Fibroblast of lung (primary cell): ENCODE results near the gene MYO1D. TPM values are rescaled to one million over a fixed set of nuclear protein-coding genes. Genes with fewer than 3 reads are reported as not detected.

Experiments
- DNase-seq, 2 donors: peaks; one replicate each; pipeline versions ENCODE4 v3.0.0 to v3.0.0-alpha.2; 2010; ENCODE audit warnings: low read depth in 2 of 2
- H2AFZ ChIP-seq: 2 replicates; pipeline ENCODE4 v1.5.1; 2012; ENCODE audit warnings: low read length, control low read depth, inconsistent platforms
- H3K27ac ChIP-seq: 2 replicates; pipeline ENCODE4 v1.5.1; 2011; ENCODE audit warnings: low read length, control low read depth; ENCODE audit not compliant: insufficient read depth
- H3K27me3 ChIP-seq: 2 replicates; pipeline ENCODE4 v1.5.1; 2011; ENCODE audit warnings: mild to moderate bottlenecking, low read length; ENCODE audit not compliant: control insufficient read depth, insufficient read depth
- H3K36me3 ChIP-seq: 2 replicates; pipeline ENCODE4 v1.5.1; 2011; ENCODE audit warnings: low read length; ENCODE audit not compliant: control insufficient read depth, insufficient read depth
- H3K4me1 ChIP-seq: 2 replicates; pipeline ENCODE4 v1.5.1; 2011; ENCODE audit warnings: low read length; ENCODE audit not compliant: control insufficient read depth, insufficient read depth; ENCODE audit errors: extremely low read depth
- H3K4me2 ChIP-seq: 2 replicates; pipeline ENCODE4 v1.5.1; 2011; ENCODE audit warnings: low read length, control low read depth; ENCODE audit not compliant: insufficient read depth; ENCODE audit errors: extremely low read depth
- H3K4me3 ChIP-seq, 4 experiments: fragments of 200-600 bp in 1 of 4; sonication (generic) in 1 of 4; replicated peaks in 1 of 4; 2 replicates each; pipeline ENCODE4 v1.5.1; 2011 to 2016; ENCODE audit warnings: low read length in 4 of 4, low read depth in 3 of 4, mild to moderate bottlenecking in 3 of 4, control low read depth in 2 of 4, inconsistent platforms in 1 of 4, mixed read lengths in 1 of 4; ENCODE audit not compliant: insufficient read depth in 1 of 4; ENCODE audit errors: control extremely low read depth in 1 of 4
- H3K79me2 ChIP-seq: 2 replicates; pipeline ENCODE4 v1.5.1; 2012; ENCODE audit warnings: mild to moderate bottlenecking, low read length, inconsistent platforms; ENCODE audit not compliant: control insufficient read depth, insufficient read depth
- H3K9ac ChIP-seq: 2 replicates; pipeline ENCODE4 v1.5.1; 2011; ENCODE audit warnings: mild to moderate bottlenecking, low read length, control low read depth; ENCODE audit not compliant: insufficient read depth
- H3K9me3 ChIP-seq: 2 replicates; pipeline ENCODE4 v1.5.1; 2012; ENCODE audit warnings: low read depth, low read length; ENCODE audit not compliant: control insufficient read depth, insufficient read depth
- H4K20me1 ChIP-seq: 2 replicates; pipeline ENCODE4 v1.5.1; 2011; ENCODE audit warnings: low read length; ENCODE audit not compliant: control insufficient read depth, insufficient read depth; ENCODE audit errors: extremely low read depth
- CTCF ChIP-seq, 2 donors: IDR thresholded peaks in 1 of 2; conservative IDR thresholded peaks in 1 of 2; 1 replicate in 1 of 2; 2 replicates in 1 of 2; pipeline ENCODE4 v1.5.1; 2011 to 2012; ENCODE audit warnings: low read length in 2 of 2, control low read depth in 1 of 2, inconsistent platforms in 1 of 2, low read depth in 1 of 2, mild to moderate bottlenecking in 1 of 2
- EZH2 ChIP-seq: IDR thresholded peaks from 2 replicates; pipeline ENCODE4 v1.5.1; 2012; ENCODE audit warnings: low read length, control low read depth, mild to moderate bottlenecking; ENCODE audit errors: missing control alignments
- polyA plus RNA-seq, 2 donors: library from polyadenylated mRNA; depleted of rRNA in 1 of 2; stranded (reverse) in 1 of 2; unstranded in 1 of 2; fragments of >200 nt; gene quantifications; 2 replicates each; pipeline ENCODE4 v1.2.1, GENCODE V29; 2011 to 2012; ENCODE audit warnings: missing spikeins in 1 of 2
- total RNA-seq: library from RNA; depleted of rRNA; stranded (reverse); fragments of >200 nt; gene quantifications from 2 replicates; pipeline ENCODE4 v1.2.1, GENCODE V29; 2014

MYO1D gene
- total and polyA plus RNA-seq, 2 donors (not counting 1 experiment from before 2014, with no cell fraction given): 35.0 to 46.6 TPM

- Histone ChIP-seq H3K4me1 (peaks cover 2% of the 10 kb centered on the region), H3K9me3 (no peaks in the 10 kb centered on the region), H3K9ac (no peak overlapping the region), H3K79me2 (no peaks in the 10 kb centered on the region), H3K4me3 (no peak overlapping the region), H3K27ac (no peak overlapping the region), H2AFZ (no peak overlapping the region), H3K4me2 (no peak overlapping the region), H3K36me3 (no peaks in the 10 kb centered on the region), H3K27me3 (no peaks in the 10 kb centered on the region), H4K20me1 (no peaks in the 10 kb centered on the region)
- no peak for DNase-seq
- TF ChIP-seq CTCF (conservative IDR thresholded peaks at IDR 0.05 in 1 of 2, IDR thresholded peaks at IDR 0.05 in 1 of 2; ENCODE audit: low read depth in 1 of 2, low read length in 2 of 2): no peak
- no peak for TF ChIP-seq EZH2
Measured at GRCh38 chr17:32570081-32570396, 306.9 kb downstream of the MYO1D start.

DNA sequence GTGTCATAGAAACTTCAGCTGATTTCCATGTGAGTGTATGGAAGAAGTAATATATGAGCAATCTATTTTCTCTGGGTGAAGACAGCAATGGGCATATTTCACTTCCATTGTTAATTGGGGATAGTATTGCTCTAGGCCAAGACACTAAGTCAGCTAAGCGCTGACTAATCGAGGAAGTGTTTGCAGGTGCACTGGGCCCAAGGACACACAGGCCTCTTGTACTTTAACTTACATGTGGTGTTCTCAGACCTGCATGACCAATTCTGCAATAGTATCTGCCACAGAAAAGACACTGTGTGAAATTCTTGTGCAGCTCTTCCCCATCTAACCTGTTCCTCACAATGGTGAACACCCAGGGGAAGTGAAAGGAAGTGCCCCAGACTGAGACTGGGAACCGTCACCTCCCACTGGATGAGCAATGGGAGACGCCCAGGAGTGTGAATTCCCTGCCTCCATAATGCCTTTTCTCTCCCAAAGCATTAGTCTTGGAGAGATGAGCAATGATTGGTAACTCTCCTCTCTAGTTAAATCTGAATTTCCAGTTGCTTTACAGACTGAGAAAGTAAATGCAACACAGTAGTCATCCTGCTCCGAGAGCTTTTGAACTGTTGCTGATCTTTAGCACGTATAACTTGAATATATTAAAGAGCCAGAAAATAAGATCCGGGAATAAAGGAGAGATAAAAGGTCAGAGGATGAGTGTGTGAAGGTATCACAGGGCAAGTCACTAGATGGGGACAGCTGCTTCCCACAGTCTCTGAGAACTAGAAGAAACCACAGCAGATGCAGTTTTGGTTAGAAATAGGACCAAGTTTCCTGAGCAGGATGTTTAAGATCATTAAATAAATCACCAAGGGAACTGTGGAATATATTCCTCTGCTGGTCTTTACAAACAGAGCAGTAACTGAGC lies 307.5 kb downstream of the MYO1D start:
- no peak for TF ChIP-seq EZH2
- TF ChIP-seq CTCF (conservative IDR thresholded peaks at IDR 0.05 in 1 of 2, IDR thresholded peaks at IDR 0.05 in 1 of 2; ENCODE audit: low read depth in 1 of 2, low read length in 2 of 2): no peak
- Histone ChIP-seq H4K20me1 (no peaks in the 10 kb centered on the region), H3K9me3 (no peaks in the 10 kb centered on the region), H3K36me3 (no peaks in the 10 kb centered on the region), H3K4me1 (peaks cover 2% of the 10 kb centered on the region), H3K9ac (no peak overlapping the region), H2AFZ (no peak overlapping the region), H3K79me2 (no peaks in the 10 kb centered on the region), H3K27ac (no peak overlapping the region), H3K4me2 (no peak overlapping the region), H3K27me3 (no peaks in the 10 kb centered on the region), H3K4me3 (no peak overlapping the region)
- no peak for DNase-seq

GRCh38 chr17:32568705-32569104 lies 308.2 kb downstream of the MYO1D start:
- TF ChIP-seq EZH2 (no peak), CTCF (conservative IDR thresholded peaks at IDR 0.05 in 1 of 2, IDR thresholded peaks at IDR 0.05 in 1 of 2; ENCODE audit: low read depth in 1 of 2, low read length in 2 of 2) (no peak)
- no peak for DNase-seq
- H3K4me2 ChIP-seq: no peak overlapping the region
- H4K20me1 ChIP-seq: no peaks in the 10 kb centered on the region
- no peaks in the 10 kb centered on the region for H3K79me2 ChIP-seq
- no peak overlapping the region for H3K9ac ChIP-seq
- no peak overlapping the region for H2AFZ ChIP-seq
- peaks cover 2% of the 10 kb centered on the region for H3K4me1 ChIP-seq
- no peaks in the 10 kb centered on the region for H3K9me3 ChIP-seq
- H3K4me3 ChIP-seq: no peak overlapping the region
- no peaks in the 10 kb centered on the region for H3K36me3 ChIP-seq
- H3K27me3 ChIP-seq: no peaks in the 10 kb centered on the region
- H3K27ac ChIP-seq: no peak overlapping the region
